ENCODE measurements around the gene KRT85.

The KRT85 gene

GRCh38 chr12:52369211-52369610, 1.9 kb upstream of the KRT85 start:
- H3K4me3 ChIP-seq (ENCODE audit: low read depth, low read length), result no peak overlapping the region

DNA sequence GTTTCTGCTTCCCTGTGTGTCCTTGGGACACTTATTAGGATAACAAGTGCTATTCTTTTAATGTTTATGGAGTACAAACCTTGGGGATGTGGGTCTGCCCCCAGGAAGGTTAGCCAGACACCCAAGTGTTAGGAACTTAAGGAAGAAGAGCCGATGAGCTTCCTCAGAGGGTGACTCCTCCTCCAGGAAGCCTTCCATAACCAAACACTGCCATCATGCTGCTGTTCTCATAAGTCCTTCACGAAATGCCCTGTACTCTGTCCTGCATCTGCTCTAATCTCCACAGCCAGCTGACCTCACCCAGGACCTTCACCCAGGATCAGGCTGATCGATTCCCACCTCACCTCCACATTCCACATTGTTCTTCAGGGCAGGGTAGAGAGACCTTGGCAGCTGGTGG, 1.2 kb upstream of the KRT85 start:
- H3K4me3 ChIP-seq (ENCODE audit: low read depth, low read length), result no peak overlapping the region

GRCh38 chr12:52367876-52368275, 595 bp upstream of the KRT85 start:
- no peak overlapping the region for H3K4me3 ChIP-seq (ENCODE audit: low read depth, low read length)

DNA sequence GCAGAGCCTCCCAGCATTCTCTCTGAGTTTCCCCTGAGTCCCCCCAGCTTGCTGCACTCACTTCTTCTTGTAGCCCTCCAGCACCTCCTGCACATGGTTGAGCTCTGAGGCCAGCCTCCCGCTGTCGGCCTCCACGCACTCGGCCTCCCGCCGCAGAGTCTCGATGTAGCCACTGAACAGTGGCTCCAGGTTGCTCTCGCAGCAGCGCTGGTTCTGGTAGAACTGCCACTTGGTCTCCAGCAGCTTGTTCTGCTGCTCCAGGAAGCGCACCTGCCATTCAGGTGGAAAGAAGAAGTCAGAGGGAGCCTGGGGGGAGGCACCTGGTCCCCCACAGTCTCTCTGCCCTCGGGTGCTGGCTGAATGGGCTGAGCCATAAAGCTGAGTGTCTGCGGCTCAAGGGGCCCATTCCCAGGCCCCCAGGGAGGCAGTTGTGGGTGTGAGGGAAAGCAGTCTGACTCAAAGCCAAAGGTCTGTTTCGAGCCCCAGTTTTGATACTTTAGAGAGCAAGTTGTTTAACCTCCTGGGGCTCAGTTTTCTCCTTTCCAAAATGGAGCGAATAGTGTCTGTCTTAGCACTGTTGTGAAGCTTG, 2.3 kb downstream of the KRT85 start:
- H3K4me3 ChIP-seq (ENCODE audit: low read depth, low read length), result no peak overlapping the region

DNA sequence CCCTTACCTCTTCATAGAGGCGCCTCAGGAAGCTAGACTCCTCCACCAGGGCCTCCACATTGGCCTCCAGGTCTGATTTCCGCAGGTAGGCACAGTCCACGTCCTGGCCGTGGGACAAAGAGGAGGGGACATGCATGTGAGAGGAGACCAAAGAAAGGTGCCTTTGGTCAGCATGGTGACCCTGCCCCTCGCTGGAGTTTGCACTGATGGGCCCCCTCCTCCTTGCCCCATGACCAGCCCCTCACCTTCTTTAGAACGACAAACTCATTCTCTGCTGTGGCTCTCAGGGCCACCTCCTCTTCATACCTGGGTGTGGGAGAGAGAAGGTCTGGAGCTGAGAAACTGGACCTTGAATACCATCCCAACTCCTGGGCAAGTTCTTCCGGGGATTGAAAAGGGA, 3.2 kb downstream of the KRT85 start:
- no peak overlapping the region for H3K4me3 ChIP-seq (ENCODE audit: low read depth, low read length)

- H3K4me3 ChIP-seq (ENCODE audit: low read depth, low read length), result no peak overlapping the region
Measured at GRCh38 chr12:52363111-52363679, 4.1 kb downstream of the KRT85 start.

GRCh38 chr12:52362118-52362726, 5.1 kb downstream of the KRT85 start:
- H3K4me3 ChIP-seq (ENCODE audit: low read depth, low read length), result no peak overlapping the region

GRCh38 chr12:52361553-52361952, 5.7 kb downstream of the KRT85 start:
- no peak overlapping the region for H3K4me3 ChIP-seq (ENCODE audit: low read depth, low read length)

DNA sequence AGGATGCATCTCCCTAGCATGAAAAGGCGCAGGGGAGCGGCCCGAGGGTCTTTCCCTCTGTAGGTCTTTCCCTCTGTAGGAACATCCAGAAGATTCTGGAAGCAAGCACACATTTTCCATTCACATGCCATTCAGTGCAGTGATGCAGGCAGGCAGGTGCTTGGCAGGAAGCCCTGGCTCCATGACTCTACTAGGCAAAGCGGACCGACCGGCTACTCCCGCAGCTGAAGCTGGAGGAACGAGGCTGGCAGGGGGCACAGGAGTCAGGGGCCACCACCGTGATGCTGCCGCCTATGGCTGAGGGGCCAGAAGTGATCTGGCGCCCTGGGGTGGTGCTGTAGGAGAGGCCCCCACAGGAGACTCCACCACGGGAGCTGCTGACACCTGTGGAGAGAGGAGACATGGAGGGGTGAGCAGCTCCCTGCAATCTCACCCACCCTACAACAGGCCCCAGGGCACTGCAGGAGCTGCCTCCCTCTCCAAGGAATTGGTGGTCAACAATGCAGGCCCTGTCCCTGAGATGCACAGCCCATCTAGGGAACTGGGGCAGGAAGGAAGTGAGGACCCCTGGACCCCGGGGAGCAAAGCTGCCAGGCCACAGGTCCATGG, 6.5 kb downstream of the KRT85 start:
- no peak overlapping the region for H3K4me3 ChIP-seq (ENCODE audit: low read depth, low read length)

GRCh38 chr12:52360106-52360662, 7.1 kb downstream of the KRT85 start:
- no peak overlapping the region for H3K4me3 ChIP-seq (ENCODE audit: low read depth, low read length)

GRCh38 chr12:52359621-52360061, 7.6 kb downstream of the KRT85 start:
- H3K4me3 ChIP-seq (ENCODE audit: low read depth, low read length), result no peak overlapping the region

- H3K4me3 ChIP-seq (ENCODE audit: low read depth, low read length), result no peak overlapping the region
Measured at GRCh38 chr12:52358575-52359350, 8.5 kb downstream of the KRT85 start.

DNA sequence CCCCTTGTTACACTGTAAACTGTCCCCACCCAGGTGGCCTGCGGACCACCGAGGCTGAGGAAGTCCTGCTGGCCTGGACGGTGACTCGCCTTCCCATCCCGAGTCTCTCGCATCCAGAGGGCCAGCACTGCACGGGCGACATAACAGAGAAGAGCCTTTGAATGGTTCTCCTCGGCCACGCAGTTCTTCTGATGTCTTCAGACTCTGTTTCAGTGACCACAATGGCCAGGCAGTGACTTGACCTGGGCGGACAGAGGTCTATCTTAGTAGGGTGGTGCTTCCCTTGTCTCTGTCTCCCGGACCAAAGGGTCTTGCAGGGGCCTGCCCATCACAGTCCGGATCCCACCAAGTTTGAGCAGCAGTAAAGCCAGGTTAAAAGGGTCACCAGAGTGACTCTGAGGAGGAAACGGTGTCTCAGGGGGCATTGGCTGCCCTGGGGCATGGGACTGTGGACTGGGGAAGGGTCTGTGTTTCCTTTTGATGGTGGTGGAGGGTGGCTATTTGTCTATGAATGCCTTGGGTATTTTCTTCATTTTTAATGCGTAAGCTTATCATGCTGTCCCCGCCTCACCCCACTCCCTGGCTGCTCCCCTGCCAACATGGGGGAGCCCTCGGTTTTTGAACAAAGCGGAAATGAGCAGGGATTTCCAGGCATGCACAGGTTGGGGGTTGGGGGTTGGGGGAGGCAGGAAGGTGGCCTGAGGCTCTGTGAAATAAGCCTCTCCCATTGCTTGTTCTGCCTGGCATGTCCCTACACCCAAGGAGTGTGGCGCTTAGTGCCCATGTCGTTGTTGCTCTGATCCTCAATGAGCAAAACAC, 10.3 kb downstream of the KRT85 start:
- H3K4me3 ChIP-seq (ENCODE audit: low read depth, low read length), result no peak overlapping the region

DNA sequence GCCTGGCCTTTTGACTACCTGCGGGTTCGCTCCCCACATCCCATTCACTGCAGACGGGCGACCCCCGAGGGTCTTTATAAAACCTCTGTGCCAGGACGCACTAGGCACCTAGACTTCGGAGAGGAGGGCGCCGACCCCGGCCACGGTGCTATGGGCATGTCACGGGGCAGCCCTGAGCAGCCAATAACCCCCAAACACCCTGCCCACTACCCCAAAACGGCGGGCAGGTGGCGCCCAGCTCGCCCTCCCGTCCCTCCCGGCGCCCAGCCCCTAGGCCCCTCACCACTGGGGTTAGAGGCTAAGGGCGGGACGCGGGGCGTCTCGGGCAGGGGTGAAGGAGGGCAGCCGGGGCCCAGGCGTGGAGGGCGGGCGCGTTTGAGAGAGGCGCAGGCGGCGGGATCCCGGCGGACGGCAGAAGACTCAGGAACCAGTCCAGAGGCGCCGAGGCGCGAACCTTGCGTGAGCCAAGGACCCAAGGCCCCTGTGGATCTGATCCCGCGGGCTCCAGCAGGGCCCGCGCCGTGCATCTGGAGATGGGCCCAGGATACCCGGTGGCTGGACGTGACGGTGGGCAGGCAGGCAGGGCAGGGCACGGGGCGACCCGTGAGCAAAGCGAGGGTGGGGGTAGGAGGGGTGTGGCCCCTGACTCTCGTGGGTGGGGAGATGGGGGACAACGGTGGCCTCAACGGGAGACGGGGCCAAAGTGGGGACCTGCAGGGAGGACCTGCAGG, 11.1 kb downstream of the KRT85 start:
- no peak overlapping the region for H3K4me3 ChIP-seq (ENCODE audit: low read depth, low read length)

GRCh38 chr12:52355176-52355575, 12.1 kb downstream of the KRT85 start:
- no peak overlapping the region for H3K4me3 ChIP-seq (ENCODE audit: low read depth, low read length)

DNA sequence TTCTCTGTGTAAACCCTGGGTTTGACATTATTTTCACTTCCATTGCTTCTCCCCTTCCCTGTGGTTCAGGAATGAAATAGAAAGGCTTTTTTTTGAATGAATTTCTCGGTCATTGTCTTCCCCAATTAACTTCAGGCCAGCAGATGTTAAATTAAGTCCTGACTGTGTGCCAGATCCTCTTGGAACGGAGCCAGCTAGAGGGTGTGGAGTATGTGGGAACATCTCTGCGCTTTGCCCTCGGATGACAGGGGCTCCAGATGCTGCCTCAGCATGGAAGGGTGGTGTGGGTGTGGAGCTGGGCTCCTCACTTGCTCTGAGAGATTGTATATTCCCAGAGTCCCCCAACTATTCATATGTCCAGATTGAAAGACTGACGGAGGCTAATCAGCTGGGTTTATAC, 13.1 kb downstream of the KRT85 start:
- no peak overlapping the region for H3K4me3 ChIP-seq (ENCODE audit: low read depth, low read length)

- no peak overlapping the region for H3K4me3 ChIP-seq (ENCODE audit: low read depth, low read length)
Measured at GRCh38 chr12:52353766-52354165, 13.5 kb downstream of the KRT85 start.

GRCh38 chr12:52352951-52353350, 14.3 kb downstream of the KRT85 start:
- H3K4me3 ChIP-seq (ENCODE audit: low read depth, low read length), result no peak overlapping the region

GRCh38 chr12:52351196-52352059, 15.9 kb downstream of the KRT85 start:
- no peak overlapping the region for H3K4me3 ChIP-seq (ENCODE audit: low read depth, low read length)
